GM18519 (cell line): ENCODE results near the gene ABHD16B.
"Not testable (repeated sequence)": the region's sequence is repeated elsewhere in the genome, so short reads cannot be mapped to it uniquely, and the experiment has no call there.

ENCODE experiments used
- ATAC-seq: cut with Tn5 transposase; IDR thresholded peaks from one replicate; pipeline ENCODE4 v1.9.1; 2021; ENCODE audit warnings: mild to moderate bottlenecking, moderate library complexity; ENCODE audit not compliant: unreplicated experiment, low FRiP score

ABHD16B gene

GRCh38 chr20:63874241-63874640 lies 12.9 kb downstream of the ABHD16B start:
- not testable (repeated sequence) for ATAC-seq

DNA sequence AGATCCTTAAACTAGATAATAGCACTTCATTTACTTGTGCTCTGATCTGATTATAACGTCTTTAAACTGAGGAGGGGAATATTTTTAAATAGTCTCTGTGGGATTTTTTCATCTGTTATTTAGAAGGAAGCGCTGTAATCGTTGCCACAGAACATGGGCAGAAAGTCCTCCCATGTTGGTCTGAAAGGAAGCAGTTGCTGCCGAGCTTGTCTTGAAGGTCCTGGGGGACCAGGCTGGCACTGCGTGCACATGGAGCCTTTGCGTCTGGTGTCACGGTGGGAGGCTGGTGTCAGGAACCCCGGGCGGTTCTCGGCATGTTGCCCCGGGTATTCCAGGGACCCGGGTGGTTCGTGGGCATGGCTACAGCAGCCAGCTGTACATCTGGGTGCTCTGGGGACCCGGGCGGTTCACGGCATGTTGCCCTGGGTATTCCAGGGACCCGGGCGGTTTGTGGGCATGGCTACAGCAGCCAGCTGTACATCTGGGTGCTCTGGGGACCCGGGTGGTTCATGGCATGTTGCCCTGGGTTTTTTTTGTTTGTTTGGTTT lies 15.3 kb downstream of the ABHD16B start:
- no peak for ATAC-seq

GRCh38 chr20:63877755-63878470 lies 16.6 kb downstream of the ABHD16B start:
- ATAC-seq = no peak

DNA sequence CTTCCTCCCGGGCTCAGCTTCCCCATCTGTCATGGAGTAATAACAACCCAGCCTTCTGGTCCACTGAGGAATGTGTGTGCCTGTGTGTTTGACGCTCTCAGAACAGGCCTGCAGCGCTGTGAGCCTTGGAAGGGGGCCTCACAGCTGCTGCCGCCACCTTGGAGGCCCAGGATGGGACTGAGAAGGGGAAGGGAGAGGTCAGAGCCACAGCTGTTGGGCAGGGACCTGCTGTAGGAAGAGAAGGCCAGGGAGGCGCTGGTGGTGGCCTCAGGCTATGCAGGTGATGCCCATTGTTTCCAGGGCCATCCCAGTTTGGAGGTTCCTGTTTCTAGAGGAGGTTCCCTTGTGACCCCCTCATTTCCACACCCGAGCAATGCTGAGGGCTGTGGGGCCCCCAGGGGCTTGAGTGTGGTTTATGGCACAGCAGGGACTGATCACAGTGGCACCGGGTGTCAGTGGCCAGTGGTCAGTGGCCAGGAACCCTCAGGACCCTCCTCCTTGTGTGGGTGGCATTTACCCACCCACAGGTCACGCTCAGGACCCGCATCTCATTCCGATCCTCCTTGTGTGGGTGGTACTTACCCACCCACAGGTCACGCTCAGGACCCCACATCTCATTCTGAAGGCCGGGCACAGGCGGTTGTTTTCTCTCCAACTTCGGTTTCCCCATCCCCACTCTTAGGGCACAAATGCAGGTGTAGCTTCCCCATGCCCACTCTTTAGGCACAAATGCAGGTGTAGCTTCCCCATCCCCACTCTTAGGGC lies 17.8 kb downstream of the ABHD16B start:
- no peak for ATAC-seq

DNA sequence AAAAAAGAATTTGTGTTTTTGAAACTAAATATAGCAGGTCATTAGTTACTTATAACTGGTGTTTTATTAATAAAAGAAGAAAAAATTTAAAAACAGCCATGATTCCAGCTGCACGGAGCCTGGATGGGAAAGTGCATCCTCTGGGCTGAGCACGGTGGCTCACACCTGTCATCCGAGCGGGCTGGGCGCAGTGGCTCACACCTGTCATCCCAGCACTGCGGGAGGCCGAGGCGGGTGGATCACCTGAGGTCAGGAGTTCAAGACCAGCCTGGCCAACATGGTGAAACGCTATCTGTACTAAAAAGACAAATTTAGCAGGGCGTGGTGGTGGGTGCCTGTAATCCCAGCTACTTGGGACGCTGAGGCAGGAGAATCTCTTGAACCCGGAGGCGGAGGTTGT lies 19.6 kb downstream of the ABHD16B start:
- not testable (repeated sequence) for ATAC-seq

GRCh38 chr20:63881451-63882226 lies 20.3 kb downstream of the ABHD16B start:
- ATAC-seq = no peak

DNA sequence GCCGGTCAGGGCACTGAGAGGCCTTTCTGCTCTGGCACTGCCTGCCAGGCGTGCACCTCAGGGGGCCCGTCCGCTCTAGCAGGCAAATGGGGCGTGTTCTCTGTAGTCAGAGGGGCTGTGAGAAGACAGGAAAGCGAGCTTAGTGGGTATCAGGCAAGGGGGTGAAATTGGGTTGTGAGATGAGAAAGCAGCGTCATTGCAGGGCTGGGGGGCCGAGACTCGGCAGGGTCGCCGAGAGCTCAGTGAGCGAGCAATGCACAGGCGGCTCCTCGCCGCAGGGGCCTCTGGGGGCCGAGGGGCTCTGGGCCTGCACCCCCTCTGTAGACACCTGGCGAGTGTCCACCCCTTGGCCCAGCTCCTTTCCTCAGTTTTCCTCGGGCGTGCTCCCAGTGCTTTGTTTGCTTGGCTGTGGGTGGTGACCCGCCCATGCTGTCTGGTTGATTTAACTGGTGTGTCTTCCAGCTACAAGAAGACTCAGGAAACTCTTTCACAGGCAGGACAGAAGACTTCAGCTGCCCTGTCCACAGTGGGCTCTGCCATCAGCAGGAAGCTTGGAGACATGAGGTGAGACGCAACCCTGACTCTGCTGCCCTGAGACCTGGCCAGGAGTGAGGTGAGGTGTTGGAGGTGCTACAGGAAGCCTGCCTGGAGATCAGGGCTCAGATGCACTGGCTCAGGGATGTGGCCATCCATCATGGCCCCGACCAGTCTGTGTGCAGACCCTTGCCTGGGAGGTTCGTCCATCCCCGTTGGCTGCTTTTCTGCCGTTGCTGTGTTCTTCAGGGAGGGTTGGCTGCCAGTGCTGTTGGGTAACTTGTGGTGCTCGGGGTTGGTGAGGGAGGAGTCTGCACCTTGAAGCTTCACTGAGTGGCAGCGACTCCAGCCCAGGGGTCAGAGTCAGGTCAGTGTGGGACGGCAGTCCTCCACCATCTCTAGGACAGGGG lies 21.2 kb downstream of the ABHD16B start:
- ATAC-seq = no peak

- ATAC-seq = no peak
Observed at GRCh38 chr20:63883201-63883593, 21.9 kb downstream of the ABHD16B start.

DNA sequence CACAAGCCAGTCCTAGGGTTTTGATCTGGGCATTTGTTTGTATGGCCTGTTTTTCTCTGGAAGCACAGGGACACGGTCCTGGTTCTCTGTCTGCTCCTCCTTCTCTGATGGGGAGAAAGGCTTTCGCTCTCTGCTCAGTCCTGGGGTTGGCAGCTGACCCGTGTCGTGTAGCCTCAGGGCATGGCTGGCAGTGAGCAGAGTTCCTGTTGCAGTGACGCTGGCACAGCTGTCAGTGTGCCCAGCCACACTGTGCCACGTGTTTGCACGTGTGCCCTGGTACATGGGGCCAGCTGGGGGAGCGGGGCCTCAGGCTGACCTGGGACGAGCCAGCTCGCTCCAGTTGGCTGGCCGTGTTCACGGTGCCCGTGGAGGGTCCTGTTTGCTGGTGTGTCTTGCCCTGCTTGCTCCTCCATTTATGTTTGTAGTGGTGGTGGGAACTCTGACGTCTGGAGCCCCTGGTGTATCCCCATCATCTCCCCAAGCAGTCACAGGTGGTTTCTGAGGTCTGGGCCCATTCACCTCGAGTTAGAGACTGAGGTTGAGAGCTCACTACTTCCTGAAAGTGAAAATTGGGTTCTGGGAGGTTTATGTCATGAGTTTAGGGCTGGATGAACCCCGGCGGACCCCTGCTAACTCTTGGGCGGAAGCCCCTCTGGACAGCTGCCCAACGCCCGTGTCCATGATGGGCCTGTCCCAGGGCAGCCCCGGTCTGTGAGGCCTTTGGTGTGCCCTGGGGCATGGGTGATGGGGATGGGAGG lies 23.4 kb downstream of the ABHD16B start:
- ATAC-seq = no peak

DNA sequence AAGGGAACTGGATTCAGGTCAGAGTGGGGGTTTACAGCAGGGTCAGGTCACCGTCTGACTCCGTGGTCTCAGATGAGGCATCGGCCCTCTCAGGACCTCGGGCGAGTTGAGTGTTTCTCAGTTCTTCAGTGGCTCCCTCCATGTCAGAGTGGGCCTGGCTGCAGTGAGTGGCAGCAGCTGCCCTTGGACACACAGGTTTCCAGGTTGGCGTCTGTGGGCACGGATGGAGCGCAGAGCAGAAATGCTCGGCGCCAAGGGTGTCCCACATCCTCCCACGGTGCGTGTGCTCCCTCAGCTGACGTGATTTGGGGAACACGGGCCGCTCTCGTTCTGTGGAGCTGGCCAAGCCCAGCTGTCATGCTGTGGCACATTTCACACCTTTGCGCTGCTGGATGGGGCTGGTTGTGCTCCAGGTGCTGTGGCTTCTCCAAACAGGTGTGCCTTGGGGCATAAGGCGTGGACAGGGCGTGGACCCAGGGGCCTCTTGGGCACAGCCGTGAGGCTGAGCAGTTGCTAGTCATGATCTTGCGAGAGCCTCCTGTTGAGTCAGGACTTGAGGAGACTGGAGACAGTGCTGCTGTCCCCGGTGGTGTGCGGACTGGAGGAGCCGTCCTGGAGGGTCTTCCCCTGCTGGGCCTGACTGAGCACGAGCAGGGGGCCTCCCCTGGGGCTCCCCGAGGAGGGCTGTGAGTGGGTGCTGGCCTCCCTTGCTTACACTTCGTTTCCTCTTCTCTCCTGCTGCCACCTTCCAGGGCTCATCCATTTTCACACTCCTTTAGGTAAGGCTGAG lies 24.2 kb downstream of the ABHD16B start:
- ATAC-seq = no peak

DNA sequence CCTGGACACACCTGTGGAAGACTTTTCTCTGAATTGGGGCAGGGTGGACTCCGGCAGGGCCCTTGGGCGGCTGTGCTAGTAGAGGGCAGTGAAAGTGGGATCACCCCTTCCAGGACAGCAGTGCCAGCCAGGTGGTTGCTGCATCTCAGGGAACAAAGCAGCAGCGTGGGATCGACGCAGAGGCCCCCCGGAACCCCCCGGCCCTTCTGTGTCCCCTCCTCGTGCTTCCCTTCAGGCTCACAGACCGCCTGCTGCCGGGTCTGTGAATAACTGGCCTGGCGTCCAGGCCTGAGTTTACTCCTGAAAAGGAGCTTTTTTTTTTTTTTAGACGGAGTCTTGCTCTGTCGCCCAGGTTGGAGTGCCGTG lies 24.7 kb downstream of the ABHD16B start:
- ATAC-seq = no peak

DNA sequence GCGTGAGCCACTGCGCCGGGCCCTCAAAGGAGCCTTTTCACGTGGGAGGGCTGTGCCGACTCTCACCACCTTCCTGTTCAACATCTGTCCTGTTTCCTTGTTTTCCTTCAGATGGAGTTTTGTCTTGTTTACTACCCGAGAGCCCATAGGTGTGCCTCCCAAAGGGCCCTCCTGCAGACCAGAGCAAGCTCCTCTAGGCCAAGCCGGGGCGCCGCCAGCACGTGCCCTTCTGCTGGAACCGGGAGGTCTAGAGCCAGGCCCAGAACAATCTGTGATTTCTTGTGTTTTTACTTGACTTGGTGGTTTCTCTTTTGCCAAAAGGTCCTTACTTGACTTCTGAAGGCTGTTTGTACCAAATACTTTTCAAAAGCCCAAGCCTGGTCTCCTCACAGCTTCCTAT lies 25.6 kb downstream of the ABHD16B start:
- ATAC-seq = no peak

GRCh38 chr20:63889241-63890200 lies 28.2 kb downstream of the ABHD16B start:
- ATAC-seq = no peak

DNA sequence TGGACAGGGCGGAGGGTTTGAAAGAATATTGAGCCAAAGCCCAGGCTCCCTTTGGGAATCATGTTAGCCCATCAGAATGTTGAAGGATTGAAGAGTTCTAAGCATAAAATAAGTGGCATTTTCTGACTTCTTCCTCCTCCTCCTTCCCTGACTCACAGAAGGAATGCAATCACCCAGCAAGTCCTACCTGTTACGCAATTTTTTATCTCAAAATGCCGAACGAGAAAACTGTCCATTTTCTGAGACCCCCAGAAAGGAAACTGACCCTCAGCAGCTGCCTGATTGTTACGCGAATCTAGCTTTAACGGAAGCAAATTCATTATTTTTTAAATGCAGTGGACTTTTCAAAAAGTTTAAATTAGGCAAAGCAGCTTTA lies 28.9 kb downstream of the ABHD16B start:
- ATAC-seq = no peak

DNA sequence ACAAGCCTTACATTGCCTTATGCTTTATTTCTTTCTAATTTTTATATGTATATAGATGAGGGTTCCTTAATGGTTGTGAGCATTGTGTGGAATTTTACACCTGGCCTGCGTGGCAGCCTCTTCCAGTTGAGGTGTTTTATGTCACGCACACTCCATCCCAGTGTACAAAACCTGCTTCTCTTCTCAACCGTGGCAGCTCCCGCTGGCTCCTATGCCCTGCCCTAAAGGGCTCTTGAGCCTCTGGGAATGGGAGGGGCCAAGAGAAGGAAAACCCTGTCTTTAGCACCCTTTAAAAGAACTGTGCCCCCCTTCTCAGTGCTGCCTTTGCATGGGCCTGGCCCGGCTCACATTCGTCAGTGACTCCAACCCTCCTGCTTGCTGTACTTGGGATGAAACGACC lies 29.3 kb downstream of the ABHD16B start:
- no peak for ATAC-seq

GRCh38 chr20:63891061-63892002 lies 30.0 kb downstream of the ABHD16B start:
- ATAC-seq = no peak
